Right lobe of liver (tissue), 4 donors: Measurements from ENCODE around the gene LY86.

Experiments used
- POLR2A ChIP-seq: fragments of 450-650 bp; IDR thresholded peaks from one replicate; pipeline ENCODE4 v1.6.1; 2017; ENCODE audit warnings: antibody characterized with exemption, mild to moderate bottlenecking
- TF ChIP-seq, protein P1 (sequence below), 4 donors: fragments of 200-600 bp in 3 of 4; fragments of 450-650 bp in 1 of 4; IDR thresholded peaks; one replicate each; pipeline versions ENCODE4 v1.5.1 to v1.8.0; 2016 to 2022; ENCODE audit warnings: antibody characterized with exemption in 4 of 4, mild to moderate bottlenecking in 2 of 4
- donor health status: DM: no; HTN: no; CAD: no.
- donor health status: DM: no; HTN: no; CAD: no.
- donor health status: DM: no; HTN: yes; CAD: no.

DNA sequence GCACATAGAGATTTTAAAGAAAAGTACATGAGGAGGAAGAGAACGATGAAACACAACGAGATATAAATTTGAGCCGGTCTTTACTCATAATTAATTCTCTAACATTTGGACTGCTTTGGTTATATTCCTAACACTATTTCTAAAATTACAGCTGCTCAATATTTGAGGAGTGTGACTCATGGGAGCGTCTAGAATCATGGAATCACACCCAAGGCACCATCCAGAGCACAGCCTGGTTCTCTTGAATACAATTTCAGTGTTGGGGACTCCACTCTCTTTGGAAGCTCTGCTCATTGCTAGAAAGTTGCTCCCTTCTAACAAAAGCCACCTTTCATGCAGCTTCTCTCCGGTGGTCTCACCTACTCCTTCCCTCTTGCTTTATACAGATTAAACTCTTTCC, 64.4 kb downstream of the LY86 start:
- TF ChIP-seq, protein P1, sequence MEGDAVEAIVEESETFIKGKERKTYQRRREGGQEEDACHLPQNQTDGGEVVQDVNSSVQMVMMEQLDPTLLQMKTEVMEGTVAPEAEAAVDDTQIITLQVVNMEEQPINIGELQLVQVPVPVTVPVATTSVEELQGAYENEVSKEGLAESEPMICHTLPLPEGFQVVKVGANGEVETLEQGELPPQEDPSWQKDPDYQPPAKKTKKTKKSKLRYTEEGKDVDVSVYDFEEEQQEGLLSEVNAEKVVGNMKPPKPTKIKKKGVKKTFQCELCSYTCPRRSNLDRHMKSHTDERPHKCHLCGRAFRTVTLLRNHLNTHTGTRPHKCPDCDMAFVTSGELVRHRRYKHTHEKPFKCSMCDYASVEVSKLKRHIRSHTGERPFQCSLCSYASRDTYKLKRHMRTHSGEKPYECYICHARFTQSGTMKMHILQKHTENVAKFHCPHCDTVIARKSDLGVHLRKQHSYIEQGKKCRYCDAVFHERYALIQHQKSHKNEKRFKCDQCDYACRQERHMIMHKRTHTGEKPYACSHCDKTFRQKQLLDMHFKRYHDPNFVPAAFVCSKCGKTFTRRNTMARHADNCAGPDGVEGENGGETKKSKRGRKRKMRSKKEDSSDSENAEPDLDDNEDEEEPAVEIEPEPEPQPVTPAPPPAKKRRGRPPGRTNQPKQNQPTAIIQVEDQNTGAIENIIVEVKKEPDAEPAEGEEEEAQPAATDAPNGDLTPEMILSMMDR (IDR thresholded peaks at IDR 0.05) = no peak
- no peak for TF ChIP-seq POLR2A
